ENCODE measurements around the gene FNDC3B.

GRCh38 chr3:172225215-172225707 is 185.9 kb downstream of the FNDC3B start:
- TF ChIP-seq CTCF (IDR thresholded peaks at IDR 0.05; ENCODE audit: low read depth, low read length, missing input control) (no peak), RXRA (IDR thresholded peaks at IDR 0.05) (no peak), FOXA1 (IDR thresholded peaks at IDR 0.05) (no peak), REST (IDR thresholded peaks at IDR 0.05) (no peak), EGR1 (IDR thresholded peaks at IDR 0.05; ENCODE audit: low read depth in 2 of 2) (no peak), RAD21 (IDR thresholded peaks at IDR 0.05) (no peak), TAF1 (conservative IDR thresholded peaks at IDR 0.05) (no peak), HNF4G (IDR thresholded peaks at IDR 0.05) (no peak)

All from liver (tissue), 3 donors.